Hematopoietic multipotent progenitor cell treated with erythropoietin and hydrocortisone succinate and interleukin-3 and kit ligand, for 17 days (in vitro differentiated cells): ENCODE measurements around the gene TUG1.

Source experiments
- DNase-seq: peaks from one replicate; pipeline ENCODE4 v3.0.0-alpha.2; 2015; ENCODE audit warnings: low spot score

Gene TUG1

DNA sequence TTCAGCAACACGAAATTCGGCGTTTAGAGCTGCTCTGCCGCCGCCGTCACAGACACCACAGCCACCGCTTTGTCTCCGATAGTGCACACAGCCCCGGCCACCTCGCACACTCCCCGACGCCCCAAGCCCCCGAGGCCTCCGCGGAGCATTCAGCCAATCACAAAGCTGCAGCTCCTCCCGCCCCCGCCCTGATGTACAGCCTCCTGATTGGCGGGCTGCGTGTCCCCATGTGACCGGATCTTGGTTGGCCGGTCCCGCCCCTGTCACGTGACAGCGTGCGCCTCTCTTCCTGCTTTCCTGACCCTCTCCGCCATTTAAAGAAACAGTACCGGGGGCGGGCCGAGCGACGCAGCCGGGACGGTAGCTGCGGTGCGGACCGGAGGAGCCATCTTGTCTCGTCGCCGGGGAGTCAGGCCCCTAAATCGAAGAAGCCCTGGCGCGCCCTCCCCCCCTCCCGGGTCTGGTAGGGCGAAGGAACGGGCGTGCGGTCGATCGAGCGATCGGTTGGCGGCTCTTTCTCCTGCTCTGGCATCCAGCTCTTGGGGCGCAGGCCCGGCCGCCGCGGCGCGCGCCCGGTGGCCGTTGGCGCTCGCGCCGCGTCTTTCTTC, at the start of gene TUG1:
Gene TUG1 (plus strand): TSS at position 342 of the 608 bp plus-strand sequence.
- peak; percentile 99 for DNase-seq

DNA sequence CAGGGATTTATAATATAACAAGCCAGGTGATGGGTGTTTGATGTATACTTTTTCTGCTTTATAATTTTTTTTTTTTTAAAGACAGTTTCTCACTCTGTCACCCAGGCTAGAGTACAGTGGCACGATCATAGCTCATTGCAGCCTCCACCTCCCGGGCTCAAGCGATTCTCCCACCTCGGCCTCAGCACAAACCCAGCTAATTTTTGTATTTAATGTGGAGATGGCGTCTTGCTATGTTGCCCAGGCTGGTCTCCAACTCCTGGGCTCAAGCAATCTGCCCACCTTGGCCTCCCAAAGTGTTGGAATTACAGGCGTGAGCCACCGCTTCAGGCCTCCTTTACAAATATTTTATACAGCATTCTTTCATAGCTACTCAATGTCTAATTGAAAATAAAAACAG, 49.1 kb upstream of the TUG1 start:
- no peak for DNase-seq

DNA sequence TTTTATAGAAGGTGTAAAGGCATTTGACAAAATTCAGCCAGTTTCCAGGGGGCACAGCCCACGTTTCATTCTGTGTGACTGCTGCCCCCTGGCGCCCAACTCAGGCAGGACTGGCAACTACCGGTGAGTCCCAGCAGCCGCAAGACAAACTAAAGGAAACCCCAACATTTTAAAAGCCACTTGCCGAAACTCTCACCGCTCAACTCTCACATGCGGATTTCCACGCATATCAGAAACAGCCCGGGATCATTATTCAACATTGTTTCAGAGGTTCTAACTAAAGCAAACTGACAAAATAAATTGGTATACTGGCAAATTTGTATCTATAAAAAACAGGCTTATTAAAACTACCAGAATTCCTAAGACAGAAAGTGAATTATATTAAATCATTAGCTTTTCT, 48.7 kb upstream of the TUG1 start:
- peak; percentile 79 for DNase-seq

- no peak for DNase-seq
Observed at GRCh38 chr22:30921108-30921507, 48.0 kb upstream of the TUG1 start.

- peak; percentile 65 for DNase-seq
Observed at GRCh38 chr22:30922151-30922611, 46.9 kb upstream of the TUG1 start.

DNA sequence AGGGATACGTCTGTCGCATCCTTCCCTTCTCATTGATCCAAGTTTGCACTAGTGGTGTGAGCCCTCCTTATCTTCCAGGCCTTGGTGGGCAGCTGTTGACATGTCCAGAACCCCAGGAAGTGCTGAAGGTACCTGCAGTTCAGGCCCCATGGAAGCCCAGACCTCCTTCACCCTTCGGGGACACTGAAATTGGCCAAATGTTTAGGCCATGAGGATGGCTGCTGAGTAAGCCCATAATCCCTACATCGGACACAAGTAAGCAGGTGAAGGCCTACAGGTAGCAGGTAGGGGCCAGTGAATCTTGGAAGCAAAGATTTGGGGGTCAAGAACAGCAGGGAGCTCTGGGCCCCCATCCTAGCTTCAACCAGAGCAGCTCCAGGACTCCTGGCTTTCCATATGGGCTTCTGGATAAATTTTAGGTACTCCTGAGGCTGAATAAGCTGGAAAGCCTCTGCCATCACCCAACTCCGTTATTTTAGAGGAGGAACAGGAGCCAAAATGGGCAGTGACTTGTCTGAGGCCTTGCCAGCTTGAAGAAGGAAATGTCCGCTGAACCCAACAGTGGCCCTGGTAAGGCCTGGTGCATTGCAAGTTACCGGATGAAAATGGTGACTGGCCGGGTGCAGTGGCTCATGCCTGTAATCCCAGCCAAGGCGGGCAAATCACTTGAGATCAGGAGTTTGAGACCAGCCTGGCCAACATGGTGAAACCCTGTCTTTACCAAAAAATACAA, 45.7 kb upstream of the TUG1 start:
- DNase-seq = no peak

- DNase-seq = no peak
Observed at GRCh38 chr22:30925667-30926066, 43.4 kb upstream of the TUG1 start.

- DNase-seq = no peak
Observed at GRCh38 chr22:30926706-30927105, 42.4 kb upstream of the TUG1 start.

- no peak for DNase-seq
Observed at GRCh38 chr22:30927806-30928205, 41.3 kb upstream of the TUG1 start.

GRCh38 chr22:30928401-30928800, 40.7 kb upstream of the TUG1 start:
- DNase-seq = no peak

DNA sequence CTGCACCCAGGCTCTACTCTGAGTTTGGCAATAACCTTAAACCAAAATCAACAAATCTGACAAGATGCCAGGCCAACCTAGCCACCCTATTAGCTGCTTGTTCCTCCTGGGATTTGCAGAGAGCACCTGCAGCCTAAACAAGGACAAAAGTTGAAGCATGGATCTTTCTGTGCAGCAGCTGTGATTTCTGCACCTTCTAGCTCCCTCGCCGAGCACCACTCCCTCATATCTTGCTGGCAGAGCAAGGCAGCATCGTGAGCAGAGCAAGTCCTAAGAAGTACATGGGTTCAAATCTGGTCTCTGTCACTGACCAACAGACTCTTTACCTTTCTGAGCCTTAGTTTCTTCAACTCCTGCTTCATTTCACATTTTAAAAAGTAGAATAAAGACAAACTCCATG, 38.8 kb upstream of the TUG1 start:
- no peak for DNase-seq

GRCh38 chr22:30931541-30932300, 37.3 kb upstream of the TUG1 start:
- no peak for DNase-seq

GRCh38 chr22:30932661-30933060, 36.4 kb upstream of the TUG1 start:
- DNase-seq = no peak

DNA sequence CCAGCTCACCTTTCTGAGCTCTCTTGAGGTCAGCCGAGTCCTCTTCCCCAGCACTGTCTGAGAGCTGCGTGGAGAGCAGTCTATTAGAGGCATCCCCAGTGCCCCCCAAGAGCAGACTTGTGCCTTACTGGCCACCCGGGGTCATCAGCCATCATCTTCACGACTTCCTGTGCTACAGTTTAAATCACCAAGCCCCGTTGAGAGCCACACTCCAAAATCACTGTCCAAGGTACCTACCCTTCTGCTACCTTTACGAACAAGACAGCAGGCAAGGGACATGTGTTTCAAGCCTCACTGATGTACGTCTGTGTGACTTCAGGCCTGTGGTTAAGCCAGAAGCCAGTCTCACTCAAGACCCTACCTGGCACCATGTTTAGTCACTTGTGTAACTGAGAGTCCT, 35.6 kb upstream of the TUG1 start:
- DNase-seq = no peak

DNA sequence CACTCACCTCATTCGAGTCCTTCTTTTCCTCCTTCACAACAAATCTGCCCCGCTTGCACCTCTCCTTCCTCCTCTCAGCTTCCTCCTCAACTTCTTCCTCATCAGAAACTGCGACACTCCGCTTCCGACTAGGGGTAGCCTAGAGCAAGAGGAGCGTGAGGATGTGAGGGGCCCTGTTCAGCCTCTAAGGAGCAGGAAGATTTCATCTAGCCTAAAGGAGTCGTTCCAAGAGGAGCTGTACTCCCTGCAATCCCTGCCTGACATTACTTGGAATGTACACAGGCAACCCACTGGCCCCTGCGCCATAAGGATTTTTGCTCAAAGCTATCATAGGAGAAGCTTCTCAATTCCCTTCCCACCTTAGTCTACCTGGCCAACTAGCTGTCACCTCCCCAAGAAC, 35.0 kb upstream of the TUG1 start:
- no peak for DNase-seq

DNA sequence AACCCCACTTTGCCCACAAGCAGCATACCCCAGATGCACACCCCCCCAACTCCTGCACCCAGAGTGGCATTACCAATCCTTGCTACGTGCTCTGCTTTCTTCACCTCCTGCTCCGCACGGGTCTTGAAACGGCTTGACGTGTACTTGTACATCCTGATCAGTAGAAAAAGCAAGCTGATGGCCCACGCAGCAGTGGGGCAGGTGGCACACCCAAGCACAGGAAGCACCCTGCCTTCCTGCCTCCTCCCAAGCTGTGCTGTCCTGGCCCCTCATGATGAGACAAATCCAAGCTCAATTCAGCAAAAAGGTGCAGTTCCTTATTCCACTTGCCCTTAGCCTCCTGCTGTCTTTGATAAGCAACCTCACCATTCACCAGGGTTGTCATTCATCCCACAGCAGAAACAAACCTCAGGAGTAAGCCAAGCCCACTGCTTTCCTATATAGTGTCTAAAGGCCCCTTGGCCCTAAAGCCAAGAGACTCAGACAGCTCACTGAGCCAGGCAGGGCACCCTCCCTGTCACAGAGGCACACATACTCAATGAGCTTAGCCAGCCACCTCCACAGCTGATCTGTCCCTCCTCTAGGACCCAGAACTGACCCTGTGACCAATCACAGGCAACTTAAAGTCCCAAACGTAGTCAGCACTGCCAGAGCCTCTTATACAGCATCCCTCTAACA, 28.2 kb upstream of the TUG1 start:
- DNase-seq = no peak

DNA sequence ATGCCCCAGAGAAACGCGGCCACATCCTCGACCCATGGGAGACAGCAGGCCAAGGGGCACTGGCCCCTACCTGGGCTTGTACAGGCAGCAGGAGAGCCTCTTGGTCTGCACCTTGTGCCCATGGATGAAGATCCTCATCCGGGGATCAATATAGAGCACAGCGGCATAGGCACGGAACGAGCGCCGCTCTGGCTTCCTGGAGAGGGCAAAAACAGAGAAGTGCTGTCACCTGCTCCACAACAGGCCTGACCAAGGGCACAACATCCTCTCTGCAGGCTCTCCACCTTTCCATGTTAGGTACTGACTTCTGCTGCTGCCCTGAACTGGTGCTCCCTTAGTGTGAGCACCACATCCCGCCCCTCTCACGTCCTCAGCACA, 27.7 kb upstream of the TUG1 start:
- no peak for DNase-seq

GRCh38 chr22:30943368-30943767, 25.7 kb upstream of the TUG1 start:
- DNase-seq = no peak

- no peak for DNase-seq
Observed at GRCh38 chr22:30944986-30945385, 24.1 kb upstream of the TUG1 start.

- DNase-seq = no peak
Observed at GRCh38 chr22:30945653-30946052, 23.4 kb upstream of the TUG1 start.

DNA sequence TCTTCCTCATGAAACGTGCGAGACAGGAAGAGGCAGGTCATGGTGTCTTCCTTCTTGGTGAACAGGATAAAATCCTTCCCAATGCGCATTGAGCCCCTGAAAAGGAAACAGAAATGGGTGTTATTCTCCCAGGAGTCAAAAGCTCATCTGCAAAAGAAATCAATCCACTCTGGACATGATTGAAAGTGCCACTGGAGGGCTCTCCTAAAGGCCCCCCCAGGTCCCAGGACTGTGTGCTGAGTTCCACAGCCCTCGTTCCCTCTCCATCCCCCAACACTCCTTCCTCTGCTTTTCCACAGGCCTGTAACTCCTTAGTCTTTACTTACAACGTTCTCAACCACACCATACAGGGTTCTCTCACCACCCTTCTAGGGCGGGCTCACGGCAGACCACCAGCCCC, 22.7 kb upstream of the TUG1 start:
- DNase-seq = no peak

GRCh38 chr22:30947173-30947815, 21.8 kb upstream of the TUG1 start:
- no peak for DNase-seq
